Subcutaneous abdominal adipose tissue (tissue), 5 donors: ENCODE data around the gene CACNA1A.

Experiments used
- H3K27ac ChIP-seq: one replicate; pipeline ENCODE4 v1.7.0; 2013; ENCODE audit warnings: low read depth, mild to moderate bottlenecking, inconsistent platforms, low read length, moderate library complexity
- H3K27me3 ChIP-seq, 5 donors: one replicate each; pipeline ENCODE4 v1.7.0; 2013; ENCODE audit warnings: low read length in 5 of 5, inconsistent platforms in 1 of 5; ENCODE audit not compliant: control insufficient read depth in 5 of 5, insufficient read depth in 4 of 5
- H3K36me3 ChIP-seq, 5 donors: one replicate each; pipeline ENCODE4 v1.7.0; 2013; ENCODE audit warnings: low read length in 5 of 5; ENCODE audit not compliant: control insufficient read depth in 5 of 5, insufficient read depth in 5 of 5
- H3K4me1 ChIP-seq, 5 donors: one replicate each; pipeline ENCODE4 v1.7.0; 2013; ENCODE audit warnings: low read length in 5 of 5, mild to moderate bottlenecking in 3 of 5, moderate library complexity in 1 of 5; ENCODE audit not compliant: control insufficient read depth in 5 of 5, insufficient read depth in 5 of 5
- H3K4me3 ChIP-seq, 5 donors: one replicate each; pipeline ENCODE4 v1.7.0; 2013; ENCODE audit warnings: low read length in 5 of 5, low read depth in 1 of 5
- H3K9ac ChIP-seq, 5 donors: one replicate each; pipeline ENCODE4 v1.7.0; 2013; ENCODE audit warnings: low read length in 5 of 5, mild to moderate bottlenecking in 4 of 5, moderate library complexity in 3 of 5
- H3K9me3 ChIP-seq, 5 donors: one replicate each; pipeline ENCODE4 v1.7.0; 2013; ENCODE audit warnings: low read length in 5 of 5; ENCODE audit not compliant: control insufficient read depth in 5 of 5
- donor health status: healthy.
- donor health status: healthy.
- donor health status: healthy.
- donor health status: healthy.
- donor health status: healthy.

The CACNA1A gene

DNA sequence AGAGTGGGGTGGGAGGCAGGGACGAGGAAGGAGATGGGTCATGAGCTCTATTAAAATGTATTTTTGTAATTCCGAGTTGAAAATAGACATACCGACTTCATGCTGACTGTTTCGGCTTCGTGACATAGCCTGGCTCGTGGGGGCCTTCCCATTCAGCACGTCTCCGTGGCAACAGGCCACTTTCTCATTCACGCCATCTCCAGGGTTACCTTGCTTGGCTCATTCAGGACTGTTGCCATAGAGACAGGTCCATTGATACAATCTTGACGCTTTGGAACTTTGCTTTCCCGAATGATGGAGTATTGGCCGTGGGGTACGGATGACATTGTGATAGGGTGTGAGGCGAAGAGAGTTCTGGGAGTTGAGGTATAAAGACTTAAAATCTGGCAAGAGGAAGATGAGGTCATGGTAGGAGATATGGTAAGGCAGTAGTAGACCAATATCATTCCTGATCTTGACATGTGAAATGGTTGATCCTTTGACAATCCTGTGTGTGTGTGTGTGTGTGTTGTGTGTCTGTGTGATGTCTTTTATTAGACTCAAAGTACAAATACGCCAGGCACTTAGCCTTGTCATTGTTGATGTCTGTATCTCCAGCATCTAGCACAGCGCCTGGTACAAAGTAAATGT lies 97.3 kb downstream of the CACNA1A start:
- no peaks in the 10 kb centered on the region for H3K27me3 ChIP-seq
- H3K4me1 ChIP-seq: no peaks in the 10 kb centered on the region
- H3K27ac ChIP-seq: no peak overlapping the region
- H3K36me3 ChIP-seq: no peaks in the 10 kb centered on the region
- no peak overlapping the region for H3K4me3 ChIP-seq
- H3K9ac ChIP-seq: no peak overlapping the region
- H3K9me3 ChIP-seq: no peaks in the 10 kb centered on the region

DNA sequence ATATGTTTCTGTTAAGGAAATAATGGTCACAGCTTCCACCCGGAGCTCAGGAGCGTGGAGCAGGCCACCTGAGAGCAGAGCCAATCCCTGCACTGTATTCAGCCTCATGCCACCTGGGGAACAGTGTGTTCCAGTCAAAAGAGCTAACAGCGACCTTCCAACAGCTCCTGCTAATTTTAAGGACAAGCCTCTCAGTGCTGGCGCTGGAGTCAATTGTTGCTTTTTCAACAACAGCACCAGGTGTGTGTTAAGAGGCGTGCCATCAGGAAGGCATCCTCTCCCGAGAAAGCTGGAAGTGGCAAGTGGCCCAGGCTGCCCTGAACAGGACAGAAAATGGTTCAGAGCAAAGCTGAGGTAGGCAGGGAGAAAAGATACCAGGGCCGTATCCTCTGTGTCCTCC lies 102.0 kb downstream of the CACNA1A start:
- no peak overlapping the region for H3K9ac ChIP-seq
- peaks cover 0 to 8% (median 5%) of the 10 kb centered on the region in 5 donors for H3K9me3 ChIP-seq
- H3K36me3 ChIP-seq: no peaks in the 10 kb centered on the region
- no peak overlapping the region for H3K27ac ChIP-seq
- H3K4me1 ChIP-seq: peaks cover 0 to 3% (median 3%) of the 10 kb centered on the region in 5 donors
- no peaks in the 10 kb centered on the region for H3K27me3 ChIP-seq
- no peak overlapping the region for H3K4me3 ChIP-seq

DNA sequence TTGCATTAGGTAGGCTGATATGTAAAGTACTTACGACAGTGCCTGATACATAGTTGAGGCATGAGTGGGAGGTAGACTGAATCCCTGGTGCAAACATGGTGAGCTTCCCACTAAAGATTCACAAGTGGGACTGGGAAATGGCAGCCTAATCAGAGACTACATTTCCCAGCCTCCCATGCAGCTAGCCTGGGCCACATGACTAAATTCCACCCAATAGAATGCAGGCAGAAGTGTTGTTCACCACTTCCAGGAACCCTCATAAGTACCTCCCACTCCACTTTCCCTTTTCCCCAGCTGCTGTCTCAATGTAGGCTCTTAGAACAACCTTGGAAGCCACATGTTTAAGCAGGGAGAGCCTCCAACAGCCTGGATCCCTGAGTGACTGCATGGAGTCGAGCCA lies 104.9 kb downstream of the CACNA1A start:
- no peak overlapping the region for H3K4me3 ChIP-seq
- H3K27me3 ChIP-seq: no peaks in the 10 kb centered on the region
- H3K9ac ChIP-seq: no peak overlapping the region
- H3K36me3 ChIP-seq: no peaks in the 10 kb centered on the region
- peaks cover 0 to 8% (median 5%) of the 10 kb centered on the region in 5 donors for H3K9me3 ChIP-seq
- H3K27ac ChIP-seq: no peak overlapping the region
- peaks cover 8 to 22% (median 20%) of the 10 kb centered on the region in 5 donors for H3K4me1 ChIP-seq

DNA sequence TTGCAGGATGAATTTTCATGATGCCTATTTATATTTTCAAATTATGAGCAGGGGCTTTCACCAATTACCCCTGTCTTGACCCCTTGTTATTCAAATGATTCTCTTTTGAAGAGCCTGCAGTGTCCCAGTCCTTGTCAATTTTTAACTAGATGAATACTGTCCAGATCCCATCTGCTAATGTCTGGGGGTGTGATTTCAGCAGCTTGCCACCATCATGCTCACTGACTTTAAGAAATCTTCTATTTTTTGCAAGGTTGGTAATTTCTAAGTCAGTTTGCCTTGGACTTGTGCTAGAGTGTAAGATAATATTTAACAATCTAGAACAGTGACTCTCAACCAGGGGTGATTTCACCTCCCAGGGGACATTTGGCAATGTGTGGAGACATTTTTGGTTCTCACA lies 106.0 kb downstream of the CACNA1A start:
- Histone ChIP-seq H3K27me3 (no peaks in the 10 kb centered on the region), H3K9me3 (peaks cover 0 to 8% (median 5%) of the 10 kb centered on the region in 5 donors), H3K4me1 (peaks cover 8 to 27% (median 23%) of the 10 kb centered on the region in 5 donors), H3K4me3 (no peak overlapping the region), H3K27ac (no peak overlapping the region), H3K9ac (no peak overlapping the region), H3K36me3 (no peaks in the 10 kb centered on the region)

DNA sequence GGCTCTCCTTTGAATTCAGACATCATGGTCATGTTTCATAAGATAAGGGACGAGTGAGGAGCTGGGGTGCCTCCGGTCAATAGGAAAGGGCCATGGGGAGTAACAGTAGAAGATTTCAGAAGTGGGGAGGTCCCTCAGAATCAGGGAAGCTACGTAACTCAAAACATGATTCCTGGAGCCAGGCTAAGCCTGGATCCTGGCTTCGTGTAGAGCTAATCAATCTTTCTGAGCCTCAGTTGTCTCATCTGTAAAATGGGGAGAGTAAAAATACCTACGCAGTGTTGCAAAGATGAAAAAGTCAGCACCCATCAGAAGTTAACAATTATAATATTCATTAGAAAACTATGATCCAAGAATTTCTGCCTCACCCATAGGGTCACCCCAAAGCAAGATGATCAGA lies 106.5 kb downstream of the CACNA1A start:
- Histone ChIP-seq H3K4me1 (peaks cover 8 to 27% (median 23%) of the 10 kb centered on the region in 5 donors), H3K4me3 (no peak overlapping the region), H3K27ac (peak overlapping the region; percentile 77), H3K9me3 (peaks cover 0 to 8% (median 5%) of the 10 kb centered on the region in 5 donors), H3K27me3 (no peaks in the 10 kb centered on the region), H3K36me3 (no peaks in the 10 kb centered on the region), H3K9ac (no peak overlapping the region)

DNA sequence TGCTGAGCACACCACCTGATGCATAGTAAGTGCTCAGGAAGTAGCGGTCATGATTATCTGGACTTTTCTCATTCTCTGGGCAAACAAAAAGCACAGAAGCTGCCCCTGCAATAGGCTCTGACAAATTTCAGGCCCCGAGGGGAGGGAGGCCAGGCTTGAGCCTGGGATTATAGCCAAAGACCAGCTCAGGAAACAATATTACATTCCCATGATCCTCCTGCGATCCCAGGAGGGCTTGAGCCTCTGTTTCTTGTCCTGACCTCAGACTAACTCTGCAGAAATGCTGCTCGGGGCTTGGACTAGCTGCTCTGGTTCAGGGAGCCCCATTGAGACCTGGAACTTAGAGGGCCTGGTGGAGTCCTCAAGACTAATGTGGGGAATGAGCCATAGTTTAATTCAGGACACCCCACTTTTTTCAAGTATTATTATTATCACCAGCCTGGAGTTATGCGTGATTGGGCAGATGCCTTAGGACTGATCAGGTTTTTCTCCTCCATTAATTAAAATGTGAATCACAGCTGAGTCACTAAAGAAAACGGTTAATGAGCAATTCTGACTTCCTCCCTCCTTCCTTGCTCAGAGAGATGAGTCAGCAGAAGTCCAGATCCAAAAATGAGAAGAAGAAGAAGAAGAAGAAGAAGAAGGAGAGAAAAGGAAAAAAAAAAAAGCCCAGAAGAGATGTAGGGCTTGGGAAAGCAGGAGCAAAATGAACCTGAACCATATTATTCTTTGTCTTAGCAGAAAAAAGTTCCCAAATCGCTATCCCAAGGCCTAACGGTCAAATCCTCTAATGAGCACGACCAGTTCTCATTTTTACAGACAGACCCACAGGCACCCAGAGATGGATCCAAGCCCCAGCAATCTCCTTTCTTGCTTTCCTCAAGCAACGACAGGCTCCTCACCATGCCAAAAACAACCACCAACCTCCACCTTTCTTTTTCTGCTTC lies 107.2 kb downstream of the CACNA1A start:
- Histone ChIP-seq H3K4me3 (peak overlapping the region in 1 of 5 donors; percentile 12), H3K9me3 (peaks cover 0 to 8% (median 5%) of the 10 kb centered on the region in 5 donors), H3K4me1 (peaks cover 8 to 27% (median 23%) of the 10 kb centered on the region in 5 donors), H3K9ac (peak overlapping the region in 3 of 5 donors; percentile 21 to 46 (median 26)), H3K27ac (peak overlapping the region; percentile 77), H3K27me3 (peaks cover 0 to 5% (median 0%) of the 10 kb centered on the region in 5 donors), H3K36me3 (no peaks in the 10 kb centered on the region)

DNA sequence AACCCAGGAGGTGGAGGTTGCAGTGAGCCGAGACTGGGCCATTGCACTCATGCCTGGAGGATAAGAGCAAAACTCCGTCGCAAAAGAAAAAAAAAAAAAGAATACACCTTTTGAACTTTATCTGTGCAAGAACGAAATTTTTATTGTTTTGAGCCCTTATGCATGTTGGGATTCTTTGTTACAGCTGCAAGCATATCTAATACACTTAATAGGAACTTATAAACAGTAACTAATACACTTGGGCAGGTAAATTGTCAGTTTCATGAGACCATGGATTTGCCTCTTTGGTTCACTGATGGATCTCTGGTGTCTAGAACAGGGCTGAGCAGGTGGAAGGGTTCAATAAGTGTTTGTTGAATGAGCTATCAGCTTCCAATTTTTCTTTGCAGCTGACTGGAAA lies 108.1 kb downstream of the CACNA1A start:
- Histone ChIP-seq H3K36me3 (no peaks in the 10 kb centered on the region), H3K4me1 (peaks cover 8 to 27% (median 23%) of the 10 kb centered on the region in 5 donors), H3K27ac (peak overlapping the region; percentile 77), H3K9ac (peak overlapping the region in 1 of 5 donors; percentile 21), H3K27me3 (peaks cover 0 to 5% (median under 1%) of the 10 kb centered on the region in 5 donors), H3K4me3 (no peak overlapping the region), H3K9me3 (peaks cover 0 to 8% (median 5%) of the 10 kb centered on the region in 5 donors)

DNA sequence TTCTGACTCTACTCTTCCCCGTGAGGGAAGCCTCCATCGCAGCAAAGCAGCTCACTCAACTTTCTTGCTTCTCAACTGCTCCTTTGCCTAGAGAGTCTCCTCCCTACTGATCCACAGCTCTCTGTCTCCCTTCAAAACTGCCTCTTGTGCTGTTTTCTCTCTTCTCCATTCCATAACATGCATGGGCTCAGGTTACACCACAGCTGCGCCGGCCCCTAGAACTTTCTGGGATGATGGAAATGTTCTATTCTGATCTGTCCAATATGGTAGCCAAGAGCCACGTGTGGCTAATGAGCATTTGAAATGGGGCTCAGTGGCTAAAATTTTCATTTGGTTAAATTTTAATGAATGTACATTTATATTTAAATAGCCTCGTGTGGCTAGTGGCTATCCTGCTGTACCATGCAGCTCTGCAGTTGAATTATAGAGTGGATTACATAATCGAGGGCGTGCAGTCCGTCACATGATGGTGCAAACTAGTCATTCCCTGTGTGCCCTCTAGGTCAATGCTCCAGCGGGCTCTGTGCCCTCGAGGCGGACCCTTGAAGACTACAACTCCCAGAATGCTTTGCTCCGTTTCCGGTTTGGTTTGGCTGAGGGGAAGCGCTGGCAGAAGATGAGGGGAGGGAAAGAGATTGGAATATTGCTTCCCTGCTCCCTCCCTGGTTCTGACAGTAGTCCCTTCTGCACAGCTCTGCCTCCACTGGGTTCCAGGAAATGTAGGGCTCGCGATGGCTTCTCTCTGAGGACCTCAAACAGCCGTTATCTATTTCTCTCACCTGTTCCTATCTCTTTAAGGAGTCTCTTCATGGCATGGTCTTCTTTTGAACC lies 109.8 kb downstream of the CACNA1A start:
- Histone ChIP-seq H3K4me3 (peak overlapping the region in 4 of 5 donors; percentile 42 to 56 (median 50)), H3K27me3 (peaks cover 0 to 7% (median 3%) of the 10 kb centered on the region in 5 donors), H3K36me3 (no peaks in the 10 kb centered on the region), H3K9ac (peak overlapping the region in 1 of 5 donors; percentile 7), H3K9me3 (peaks cover 0 to 4% (median 3%) of the 10 kb centered on the region in 5 donors), H3K4me1 (peaks cover 8 to 27% (median 23%) of the 10 kb centered on the region in 5 donors), H3K27ac (no peak overlapping the region)

DNA sequence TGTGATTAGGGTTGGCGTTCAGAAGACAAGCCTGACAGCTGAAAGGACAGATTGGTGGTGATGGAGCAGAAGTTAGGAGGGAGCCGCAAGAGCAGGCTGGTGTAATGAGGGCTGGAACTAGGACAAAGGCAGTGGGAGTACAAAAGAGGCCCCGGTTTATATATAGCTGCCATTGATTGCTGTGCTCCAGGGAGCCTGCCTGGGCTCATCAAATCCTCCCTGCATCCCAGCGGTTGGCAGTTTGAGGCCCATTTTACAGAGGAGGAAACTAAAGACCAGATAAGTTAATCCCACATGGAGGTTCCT lies 123.7 kb downstream of the CACNA1A start:
- Histone ChIP-seq H3K4me1 (no peaks in the 10 kb centered on the region), H3K9me3 (no peaks in the 10 kb centered on the region), H3K27ac (no peak overlapping the region)

More for the DNA sequence above, 123.7 kb downstream of the CACNA1A start:
- Histone ChIP-seq H3K9ac (no peak overlapping the region), H3K27me3 (peaks cover 0 to 6% (median 0%) of the 10 kb centered on the region in 5 donors), H3K36me3 (no peaks in the 10 kb centered on the region), H3K4me3 (no peak overlapping the region)
